K562 (cell line): ENCODE data around the gene PITPNC1. TPM values are rescaled to one million over a fixed set of nuclear protein-coding genes. Genes with fewer than 3 reads are reported as not detected.

Source experiments
- ATAC-seq: fragments of 200-7000 bp; cut with Tn5 transposase; 3 replicates; pipeline ENCODE4 v1.9.1; 2020; ENCODE audit warnings: moderate library complexity
- BruUV-seq: library from RNA; stranded (reverse); fragments of 400-500 nt; replicated peaks from 2 replicates; lab custom pipeline; 2021; lab: Mats Ljungman, UMichigan
- CTCF ChIA-PET: fragments of 300-600 bp; formaldehyde crosslinking; extraction: SDS; loops from one replicate; lab custom pipeline; 2021; ENCODE audit warnings: low intra/inter-chr PET ratio; lab: Yijun Ruan, JAX
- POLR2A ChIA-PET: fragments of 300-600, 350-650 bp; sonication (Branson Sonifier 250); formaldehyde crosslinking; extraction: SDS; loops from one replicate; lab custom pipeline; 2021; ENCODE audit warnings: antibody characterized with exemption, inconsistent platforms; lab: Yijun Ruan, JAX
- DNase-seq, 4 experiments: peaks; one replicate each; pipeline versions ENCODE4 v3.0.0 to v3.0.0-alpha.2; 2011 to 2018; ENCODE audit warnings: low spot score in 3 of 4, mixed read lengths in 3 of 4; ENCODE audit errors: extremely low read depth in 1 of 4
- FAIRE-seq: peaks from 2 replicates; lab custom pipeline; 2011; peaks lifted over from hg19 to GRCh38; lab: Jason Lieb, UNC
- H2AFZ ChIP-seq: 2 replicates; pipeline ENCODE4 v1.6.0; 2011; ENCODE audit warnings: low read depth, low read length, control low read depth, inconsistent platforms
- H3K27ac ChIP-seq: fragments of 200-600 bp; 3 replicates; pipeline ENCODE4 v1.8.0; 2011; ENCODE audit warnings: low read depth, mild to moderate bottlenecking, control low read depth, inconsistent platforms, low read length, moderate library complexity, mixed read lengths; ENCODE audit errors: extremely low read depth
- H3K27me3 ChIP-seq, 2 experiments: fragments of 300-600 bp in 1 of 2; 2 replicates in 1 of 2; 3 replicates in 1 of 2; pipeline versions ENCODE4 v1.6.0 to v1.8.0; 2011; ENCODE audit warnings: inconsistent platforms in 2 of 2, low read length in 2 of 2, mild to moderate bottlenecking in 1 of 2, mixed read lengths in 1 of 2, moderate library complexity in 1 of 2; ENCODE audit not compliant: control insufficient read depth in 2 of 2, insufficient read depth in 2 of 2
- H3K36me3 ChIP-seq: fragments of 300-600 bp; 3 replicates; pipeline ENCODE4 v1.8.0; 2011; ENCODE audit warnings: mild to moderate bottlenecking, low read length, inconsistent platforms; ENCODE audit not compliant: control insufficient read depth, insufficient read depth
- H3K4me1 ChIP-seq, 2 experiments: fragments of 200-600 bp in 1 of 2; replicated peaks in 1 of 2; 2 replicates in 1 of 2; 3 replicates in 1 of 2; pipeline versions ENCODE4 v1.5.1 to v1.8.0; 2011; ENCODE audit warnings: inconsistent platforms in 2 of 2, low read length in 2 of 2, mild to moderate bottlenecking in 1 of 2, mixed read lengths in 1 of 2, moderate library complexity in 1 of 2; ENCODE audit not compliant: control insufficient read depth in 2 of 2, insufficient read depth in 2 of 2
- H3K4me2 ChIP-seq: 2 replicates; pipeline ENCODE4 v1.6.1; 2011; ENCODE audit warnings: low read length, control low read depth, inconsistent platforms, mixed read lengths; ENCODE audit not compliant: insufficient read depth
- H3K4me3 ChIP-seq: fragments of 200-600 bp; sonication (generic), shearing (Covaris generic); 2 replicates; pipeline ENCODE4 v1.5.1; 2016; ENCODE audit warnings: control low read depth, inconsistent platforms
- H3K79me2 ChIP-seq: fragments of 200-600 bp; 3 replicates; pipeline ENCODE4 v1.8.0; 2011; ENCODE audit warnings: low read length, inconsistent platforms; ENCODE audit not compliant: control insufficient read depth, insufficient read depth
- H3K9ac ChIP-seq, 2 experiments: 2 replicates each; pipeline versions ENCODE4 v1.6.0 to v1.6.1; 2011; ENCODE audit warnings: low read depth in 2 of 2, low read length in 2 of 2, control low read depth in 1 of 2, inconsistent platforms in 1 of 2, mild to moderate bottlenecking in 1 of 2, mixed read lengths in 1 of 2; ENCODE audit not compliant: insufficient read depth in 1 of 2
- H3K9me1 ChIP-seq: one replicate; pipeline ENCODE4 v1.6.0; 2011; ENCODE audit warnings: inconsistent platforms, mild to moderate bottlenecking, low read length, moderate library complexity; ENCODE audit not compliant: control insufficient read depth, insufficient read depth
- H3K9me3 ChIP-seq: replicated peaks from 2 replicates; pipeline ENCODE4 v1.5.1; 2011; ENCODE audit warnings: low read depth, low read length, inconsistent platforms; ENCODE audit not compliant: control insufficient read depth, insufficient read depth
- H4K20me1 ChIP-seq: replicated peaks from 2 replicates; pipeline ENCODE4 v1.6.1; 2011; ENCODE audit warnings: low read length, inconsistent platforms, mixed read lengths; ENCODE audit not compliant: control insufficient read depth, insufficient read depth
- ARID3A ChIP-seq: IDR thresholded peaks from 2 replicates; pipeline ENCODE4 v1.6.1; 2012; ENCODE audit warnings: low read depth, low read length, improper control_type of control experiment, borderline replicate concordance
- CEBPG ChIP-seq, 3 experiments: fragments of 200-800 bp in 1 of 3; sonication (Bioruptor generic) in 1 of 3; sonication (generic) in 1 of 3; formaldehyde crosslinking in 1 of 3; IDR thresholded peaks in 2 of 3; conservative IDR thresholded peaks in 1 of 3; 2 replicates each; pipeline versions ENCODE4 v1.6.1 to v1.8.0; 2016 to 2022; ENCODE audit warnings: missing compliant biosample characterization in 2 of 3, missing genetic modification characterization in 2 of 3, mild to moderate bottlenecking in 1 of 3, missing genetic modification reagents in 1 of 3
- FOSL1 ChIP-seq: fragments of 200-800 bp; sonication (Bioruptor generic); conservative IDR thresholded peaks from 2 replicates; pipeline ENCODE4 v1.6.1; 2016; ENCODE audit warnings: missing genetic modification characterization, missing compliant biosample characterization
- MAX ChIP-seq: sonication (generic); formaldehyde crosslinking; IDR thresholded peaks from 2 replicates; pipeline ENCODE4 v1.9.0; 2022; ENCODE audit warnings: mild to moderate bottlenecking, missing genetic modification reagents
- SNRNP70 ChIP-seq: fragments of 200-400 bp; formaldehyde crosslinking; optimal IDR thresholded peaks from 2 replicates; pipeline ENCODE3; 2017; ENCODE audit warnings: low read depth, low read length
- ZBTB1 ChIP-seq: sonication (generic); formaldehyde crosslinking; IDR thresholded peaks from 2 replicates; pipeline ENCODE4 v1.8.1; 2023; ENCODE audit warnings: missing genetic modification reagents, low read depth, mild to moderate bottlenecking, borderline replicate concordance
- WGBS: fragments of 100-300 bp; shearing (Covaris generic); methylation state at CpG from one replicate; pipeline ENCODE4 v1.1.6; 2016; ENCODE audit warnings: low coverage, mixed read lengths; ENCODE audit not compliant: insufficient coverage; ENCODE audit errors: missing lambda C conversion rate; 5-methylcytosine and 5-hydroxymethylcytosine counted together
- in situ Hi-C: fragments of 300-500 bp; cut with MboI; formaldehyde crosslinking; loops from 4 replicates; pipeline ENCODE4 v1.15.0; 2018; ENCODE audit warnings: inconsistent platforms, mixed read lengths
- intact Hi-C: fragments of 100-400 bp; cut with micrococcal nuclease; formaldehyde crosslinking; loops from 2 replicates; pipeline ENCODE4 v1.14.2; 2022
- polyA plus RNA-seq, 8 experiments: library from polyadenylated mRNA; depleted of rRNA in 4 of 8; stranded (reverse) in 5 of 8; unstranded in 3 of 8; fragments of >200 nt; fragmentation: Nextera tagmentation in 2 of 8; fragmentation: Illumina TruSeq in 1 of 8; extraction: Ambion mirVana in 2 of 8; extraction: Trizol in 1 of 8; gene quantifications; 2 replicates each; pipeline versions ENCODE4 v1.2.1 to v1.2.3, GENCODE V29; 2011 to 2014; ENCODE audit warnings: inconsistent platforms in 1 of 8, missing spikeins in 1 of 8
- total RNA-seq, 7 experiments: library from RNA; depleted of rRNA in 6 of 7; stranded (reverse); fragments of >200 nt in 6 of 7; fragmentation: Illumina TruSeq in 2 of 7; extraction: Trizol in 2 of 7; gene quantifications; 2 replicates each; pipeline versions ENCODE4 v1.2.1 to v1.2.3, GENCODE V29; 2011 to 2021; ENCODE audit warnings: low replicate concordance in 1 of 7

Gene PITPNC1
- total and polyA plus RNA-seq, 9 of the 15 experiments (the other 6 are each of a cell fraction or from before 2014, with no cell fraction given): 0.11 to 1.1 (median 0.65) TPM

GRCh38 chr17:67570797-67571196 is 193.7 kb downstream of the PITPNC1 start (continued):
- TF ChIP-seq CEBPG (CRISPR knock-in tag; IDR thresholded peaks at IDR 0.05) (no peak), CEBPG (tag; conservative IDR thresholded peaks at IDR 0.05 in 1 of 2, IDR thresholded peaks at IDR 0.05 in 1 of 2) (no peak)

- H3K9ac ChIP-seq: no peak overlapping the region
- CTCF ChIA-PET: no interaction called here
- H3K9me1 ChIP-seq: no peaks in the 10 kb centered on the region
- H3K27me3 ChIP-seq: peaks cover 32 to 60% of the 10 kb centered on the region in 2 experiments; a peak in 4 of 5 replicates
- WGBS: 2% methylated on average over 6 of the region's 6 CpGs
- intact Hi-C loops (no loop called here), in situ Hi-C loops (no loop called here)
- ATAC-seq: no peak
- no peaks in the 10 kb centered on the region for H3K9me3 ChIP-seq
- H3K4me2 ChIP-seq: no peak overlapping the region
- no peak for DNase-seq
- no peaks in the 10 kb centered on the region for H3K4me1 ChIP-seq
- POLR2A ChIA-PET: interaction anchor here (0.6 to 0.8 kb wide), 2 partner anchors 932 to 1810 kb away, joined by 3 to 4 read pairs; no protein-coding TSS in a partner anchor
- no TSS peak for BruUV-seq
- H3K27ac ChIP-seq: no peak overlapping the region
- FAIRE-seq: no peak
- H3K36me3 ChIP-seq: no peaks in the 10 kb centered on the region
- H4K20me1 ChIP-seq: no peaks in the 10 kb centered on the region; the same call in 1 of the 2 replicates
- TF ChIP-seq SNRNP70 (no peak), MAX (CRISPR knock-in tag) (no peak), ARID3A (no peak), ZBTB1 (CRISPR knock-in tag) (no peak), FOSL1 (tag) (no peak)
- no peaks in the 10 kb centered on the region for H3K79me2 ChIP-seq
- no peak overlapping the region for H3K4me3 ChIP-seq
- no peak overlapping the region for H2AFZ ChIP-seq
Observed at GRCh38 chr17:67571478-67571877, 194.4 kb downstream of the PITPNC1 start.
